ENCODE measurements around the gene ELFN2. TPM values are rescaled to one million over a fixed set of nuclear protein-coding genes. Genes with fewer than 3 reads are reported as not detected.

ELFN2 gene
- total and polyA plus RNA-seq, 2 of the 13 experiments (the other 11 are each of a cell fraction or from before 2014, with no cell fraction given): 0.01 TPM; not detected in 1

GRCh38 chr22:37454857-37455686, 27.8 kb upstream of the ELFN2 start (continued):
- TF ChIP-seq ZNF574 (CRISPR knock-in tag; IDR thresholded peaks at IDR 0.05) (peak; percentile 29; the same call in 1 of the 2 replicates), TERF1 (CRISPR knock-in tag; IDR thresholded peaks at IDR 0.05) (no peak), SKI (IDR thresholded peaks at IDR 0.05; ENCODE audit: partially characterized antibody) (peak; percentile 60), MEIS1 (CRISPR knock-in tag; IDR thresholded peaks at IDR 0.05; ENCODE audit: borderline replicate concordance) (peak; percentile 73; the same call in 1 of the 2 replicates), TFDP1 (CRISPR knock-in tag; IDR thresholded peaks at IDR 0.05; ENCODE audit: borderline replicate concordance) (peak; percentile 20; the same call in 1 of the 2 replicates), HNRNPL (IDR thresholded peaks at IDR 0.05; ENCODE audit: low read depth, low read length) (peak; percentile 86), ZNF512 (CRISPR knock-in tag; IDR thresholded peaks at IDR 0.05) (no peak), NKX3-1 (CRISPR knock-in tag; IDR thresholded peaks at IDR 0.05) (no peak), SP5 (CRISPR knock-in tag; IDR thresholded peaks at IDR 0.05; ENCODE audit: borderline replicate concordance, low read depth) (0 out of 2 replicates have a peak, but pooled peaks have one; percentile 34), NFATC3 (CRISPR knock-in tag; IDR thresholded peaks at IDR 0.05) (no peak), NR2C2 (CRISPR knock-in tag; IDR thresholded peaks at IDR 0.05; ENCODE audit: borderline replicate concordance) (peak; percentile 34; the same call in 1 of the 2 replicates), POLR2AphosphoS2 (IDR thresholded peaks at IDR 0.05; ENCODE audit: low read depth, low read length) (no peak), ATF2 (CRISPR knock-in tag; IDR thresholded peaks at IDR 0.05) (no peak; the same call in 1 of the 2 replicates), BCL6 (CRISPR knock-in tag; IDR thresholded peaks at IDR 0.05) (peak; percentile 65), THAP9 (CRISPR knock-in tag; IDR thresholded peaks at IDR 0.05; ENCODE audit: borderline replicate concordance) (no peak), JUNB (CRISPR knock-in tag; IDR thresholded peaks at IDR 0.05; ENCODE audit: borderline replicate concordance) (no peak), PHF8 (CRISPR knock-in tag; IDR thresholded peaks at IDR 0.05) (no peak)

All from HepG2 (cell line).